ENCODE results near the gene DENND4C. TPM values are rescaled to one million over a fixed set of nuclear protein-coding genes. Genes with fewer than 3 reads are reported as not detected.
"Not testable (repeated sequence)": the region's sequence is repeated elsewhere in the genome, so short reads cannot be mapped to it uniquely, and the experiment has no call there.

DENND4C gene
- total RNA-seq, 1 donor from 2014 or later = 74.6 TPM

- DNase-seq (ENCODE audit: low spot score in 2 of 2) (no peak), FAIRE-seq (no peak)
Measured at GRCh38 chr9:19405771-19406170, 175.3 kb downstream of the DENND4C start.

GRCh38 chr9:19408316-19408692 lies 177.8 kb downstream of the DENND4C start:
- FAIRE-seq (no peak), DNase-seq (ENCODE audit: low spot score in 2 of 2) (no peak)

GRCh38 chr9:19408693-19409400 lies 178.4 kb downstream of the DENND4C start, which contains the start of gene ACER2:
Gene ACER2 (plus strand): TSS chr9:19409009. CDS start chr9:19409085, 76 bp downstream.
- DNase-seq (ENCODE audit: low spot score in 2 of 2) (peak; percentile 81 to 93), FAIRE-seq (no peak)

GRCh38 chr9:19409401-19410194 lies 179.1 kb downstream of the DENND4C start:
- FAIRE-seq (no peak), DNase-seq (ENCODE audit: low spot score in 2 of 2) (no peak)

- DNase-seq (ENCODE audit: low spot score in 2 of 2) (no peak), FAIRE-seq (no peak)
Measured at GRCh38 chr9:19410195-19410503, 179.7 kb downstream of the DENND4C start.

- no peak for DNase-seq (ENCODE audit: low spot score in 2 of 2)
- no peak for FAIRE-seq
Measured at GRCh38 chr9:19410594-19410993, 180.1 kb downstream of the DENND4C start.

GRCh38 chr9:19411316-19411715 lies 180.8 kb downstream of the DENND4C start:
- DNase-seq (ENCODE audit: low spot score in 2 of 2) (no peak), FAIRE-seq (no peak)

GRCh38 chr9:19413456-19413855 lies 183.0 kb downstream of the DENND4C start:
- FAIRE-seq; DNase-seq (ENCODE audit: low spot score in 2 of 2): not testable (repeated sequence)

GRCh38 chr9:19416143-19416542 lies 185.7 kb downstream of the DENND4C start:
- FAIRE-seq (no peak), DNase-seq (ENCODE audit: low spot score in 2 of 2) (no peak)

GRCh38 chr9:19420877-19421276 lies 190.4 kb downstream of the DENND4C start:
- DNase-seq (ENCODE audit: low spot score in 2 of 2) (no peak), FAIRE-seq (no peak)

Other genes starting within 250 kb of the DENND4C start
- not detected for gene SAXO1, start 197.5 kb upstream of the DENND4C start, total RNA-seq
- 62.0 TPM for gene RRAGA, start 181.3 kb upstream of the DENND4C start, total RNA-seq
- 31.0 TPM for gene HAUS6, start 127.8 kb upstream of the DENND4C start, total RNA-seq
- 18.8 TPM for gene PLIN2, start 103.2 kb upstream of the DENND4C start, total RNA-seq
- 1,234 TPM for gene RPS6, start 149.5 kb downstream of the DENND4C start, total RNA-seq
- 11.0 TPM for gene ACER2, start 178.3 kb downstream of the DENND4C start, total RNA-seq